Testis (tissue), 2 donors: Measurements from ENCODE around the gene BTN3A1.

Experiments used
- CTCF ChIP-seq, 3 experiments: fragments of 450-650 bp in 2 of 3; fragments of 200-600 bp in 1 of 3; sonication (generic) in 1 of 3; IDR thresholded peaks; one replicate each; pipeline ENCODE4 v1.5.1; 2016 to 2019; ENCODE audit warnings: antibody characterized with exemption in 3 of 3, mild to moderate bottlenecking in 2 of 3, moderate library complexity in 1 of 3
- POLR2A ChIP-seq: fragments of 450-650 bp; IDR thresholded peaks from one replicate; pipeline ENCODE4 v1.6.1; 2017; ENCODE audit warnings: antibody characterized with exemption, mild to moderate bottlenecking, moderate library complexity

- no peak for TF ChIP-seq CTCF (IDR thresholded peaks at IDR 0.05)
- TF ChIP-seq POLR2A, result no peak
These were observed 24.8 kb downstream of the BTN3A1 start for GRCh38 chr6:26426691-26427450.
